HG03135 (cell line): ENCODE measurements around the gene CDC42BPB.
"Not testable (repeated sequence)": the region's sequence is repeated elsewhere in the genome, so short reads cannot be mapped to it uniquely, and the experiment has no call there.

Experiments
- ATAC-seq: cut with Tn5 transposase; IDR thresholded peaks from one replicate; pipeline ENCODE4 v1.9.1; 2021; ENCODE audit warnings: mild to moderate bottlenecking, moderate library complexity; ENCODE audit not compliant: unreplicated experiment

The CDC42BPB gene

DNA sequence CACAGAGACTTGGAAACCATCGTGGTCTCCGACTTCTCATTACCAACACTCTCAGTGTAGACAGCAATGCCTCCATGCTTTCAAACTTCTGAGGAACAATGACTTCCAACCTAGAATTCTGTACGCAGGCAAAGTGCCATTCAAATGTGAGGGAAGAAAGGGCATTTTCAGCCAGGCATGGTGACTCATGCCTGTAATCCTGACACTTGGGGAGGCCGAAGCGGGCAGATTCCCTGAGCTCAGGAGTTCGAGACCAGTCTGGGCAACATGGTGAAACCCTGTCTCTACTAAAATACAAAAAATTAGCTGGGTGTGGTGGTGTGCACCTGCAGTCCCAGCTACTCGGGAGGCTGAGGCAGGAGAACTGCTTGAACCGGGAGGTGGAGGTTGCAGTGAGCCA lies 9.9 kb downstream of the CDC42BPB start:
- ATAC-seq: not testable (repeated sequence)

- ATAC-seq: no peak
These were observed 11.9 kb downstream of the CDC42BPB start for GRCh38 chr14:103045371-103045869.

DNA sequence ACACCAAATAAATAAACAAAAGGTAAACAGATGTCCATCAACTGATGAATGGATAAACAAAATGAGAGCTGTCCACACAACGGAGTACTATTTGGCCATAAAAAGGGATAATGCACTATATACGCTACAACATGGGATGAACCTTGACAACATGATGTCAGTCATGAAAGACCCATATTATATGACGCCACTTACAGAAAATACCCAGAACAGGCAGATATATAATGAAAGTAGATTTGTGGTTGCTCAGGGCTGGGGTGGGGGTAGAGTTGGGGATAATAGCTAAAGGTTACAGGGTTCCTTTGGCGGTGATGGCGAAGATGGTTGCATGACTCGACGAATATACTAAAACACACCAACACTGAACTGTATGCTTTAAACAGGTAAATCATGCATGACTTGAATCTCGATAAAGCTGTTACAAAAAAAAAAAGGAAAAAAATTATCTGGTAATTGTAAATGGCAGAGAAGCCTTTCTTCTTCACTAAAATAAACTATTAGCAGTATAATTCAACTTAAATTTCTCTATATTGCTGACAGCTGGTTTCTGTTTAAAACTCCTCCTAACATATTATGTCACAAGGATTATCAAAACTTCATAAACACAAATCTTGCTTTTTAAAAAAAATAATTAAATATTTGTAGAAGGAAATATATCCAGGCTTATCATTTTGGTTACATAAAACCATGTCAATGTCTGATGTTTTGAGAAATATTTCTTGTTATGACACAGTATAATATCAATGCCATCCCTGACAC lies 13.9 kb downstream of the CDC42BPB start:
- no peak for ATAC-seq

- no peak for ATAC-seq
These were observed 15.9 kb downstream of the CDC42BPB start for GRCh38 chr14:103041464-103041863.

DNA sequence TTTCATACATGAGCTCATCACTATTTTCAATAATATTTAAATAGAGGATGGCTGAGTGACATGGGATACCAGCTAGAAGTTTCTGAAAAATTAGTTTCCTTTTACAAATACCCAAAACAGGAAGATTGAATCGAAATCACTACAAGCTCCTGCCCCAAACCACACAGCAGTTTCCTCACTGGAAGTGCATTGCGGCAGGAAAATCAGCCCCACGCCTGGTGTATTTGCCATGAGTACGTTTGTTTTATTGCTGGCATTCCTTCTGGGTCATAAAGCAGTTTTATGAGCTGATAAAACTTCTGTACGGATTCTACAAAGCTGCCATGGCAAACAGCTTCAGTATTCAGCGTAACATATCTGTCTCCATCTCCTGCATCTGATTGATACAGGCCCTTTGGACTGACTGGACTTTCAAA lies 23.7 kb downstream of the CDC42BPB start:
- no peak for ATAC-seq

- no peak for ATAC-seq
These were observed 25.4 kb downstream of the CDC42BPB start for GRCh38 chr14:103031956-103032355.

DNA sequence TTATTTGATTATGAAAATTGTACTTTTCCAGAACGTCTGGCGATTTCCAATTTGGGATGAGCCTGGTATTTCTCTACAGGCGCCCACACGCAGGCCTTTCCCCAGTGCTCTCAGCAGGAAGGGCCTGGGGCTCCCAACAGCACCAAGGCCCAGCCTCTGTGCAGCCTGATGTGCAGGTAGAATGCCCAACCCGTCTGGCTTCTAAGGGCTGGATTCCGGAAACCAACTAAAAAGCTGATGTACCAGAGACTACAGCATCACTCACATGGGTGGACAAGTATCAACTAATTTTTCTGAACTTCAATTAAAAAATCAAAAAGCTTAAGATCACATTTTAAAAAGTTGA lies 25.8 kb downstream of the CDC42BPB start:
- no peak for ATAC-seq

- no peak for ATAC-seq
These were observed 26.4 kb downstream of the CDC42BPB start for GRCh38 chr14:103030741-103031565.

GRCh38 chr14:103029936-103030335 lies 27.4 kb downstream of the CDC42BPB start:
- no peak for ATAC-seq

DNA sequence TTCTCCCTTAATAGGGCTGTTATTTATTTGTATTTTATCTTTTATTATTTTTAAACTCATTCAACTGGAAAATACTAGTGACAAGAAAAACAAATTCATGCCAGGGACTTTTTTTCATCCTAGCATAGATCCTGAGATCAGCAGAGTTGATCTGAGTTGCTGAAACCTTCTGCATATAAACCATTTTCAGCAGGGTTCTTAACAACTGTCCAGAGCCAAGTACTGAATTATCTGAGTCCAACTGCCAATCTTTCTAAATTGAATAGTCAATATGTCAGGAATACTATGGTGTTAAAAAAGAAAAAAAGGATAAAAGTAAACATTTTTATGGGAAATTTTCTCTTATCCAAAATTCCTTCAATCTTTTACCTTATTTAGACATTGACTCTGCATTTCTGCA lies 28.6 kb downstream of the CDC42BPB start:
- no peak for ATAC-seq

- ATAC-seq: no peak
These were observed 29.1 kb downstream of the CDC42BPB start for GRCh38 chr14:103028161-103028767.

DNA sequence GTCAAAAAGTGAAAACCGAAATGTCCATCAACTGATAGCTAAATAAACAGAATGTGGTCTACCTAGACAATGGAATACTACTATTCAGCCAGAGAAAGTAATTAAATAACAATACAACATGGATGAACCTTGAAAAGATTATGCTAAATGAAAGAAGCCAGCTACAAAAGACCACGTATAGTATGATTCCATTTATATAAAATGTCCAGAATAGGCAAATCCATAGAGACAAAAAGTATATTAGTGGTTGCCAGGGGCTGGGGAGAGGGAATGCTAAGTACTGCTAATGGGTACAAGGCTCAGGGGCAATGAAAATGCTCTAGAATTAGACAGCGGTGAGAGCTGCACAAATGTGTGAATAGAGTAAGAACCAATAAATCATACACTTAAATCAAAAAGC lies 29.9 kb downstream of the CDC42BPB start:
- ATAC-seq: no peak

- ATAC-seq: no peak
These were observed 30.4 kb downstream of the CDC42BPB start for GRCh38 chr14:103026988-103027387.

GRCh38 chr14:103026196-103026595 lies 31.2 kb downstream of the CDC42BPB start:
- not testable (repeated sequence) for ATAC-seq

GRCh38 chr14:103023881-103024473 lies 33.4 kb downstream of the CDC42BPB start:
- no peak for ATAC-seq

GRCh38 chr14:103022685-103023044 lies 34.7 kb downstream of the CDC42BPB start:
- no peak for ATAC-seq

- ATAC-seq: no peak
These were observed 35.2 kb downstream of the CDC42BPB start for GRCh38 chr14:103022002-103022684.

DNA sequence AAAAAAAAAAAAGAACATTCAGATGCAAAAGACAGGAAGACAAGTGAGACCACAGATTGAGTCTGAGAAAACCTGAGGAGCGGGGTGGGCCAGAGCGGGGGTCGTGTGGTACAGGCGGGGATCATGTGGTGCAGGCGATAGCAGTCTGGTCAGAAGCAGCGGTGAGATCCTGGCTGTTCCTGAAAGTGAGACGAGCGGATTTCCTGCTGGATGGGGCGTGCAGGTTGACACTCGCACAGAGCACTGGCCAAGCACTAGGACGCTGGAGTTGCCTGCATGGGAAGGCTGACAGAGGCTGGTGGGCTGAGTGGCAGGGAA lies 35.7 kb downstream of the CDC42BPB start:
- ATAC-seq: no peak

- ATAC-seq: no peak
These were observed 36.8 kb downstream of the CDC42BPB start for GRCh38 chr14:103020271-103021170.

GRCh38 chr14:103019826-103020225 lies 37.5 kb downstream of the CDC42BPB start:
- no peak for ATAC-seq
